Activated CD8-positive, alpha-beta memory T cell treated with anti-CD3 and anti-CD28 coated beads, Interleukin-2, amount 50 U/mL, for 4 hours (primary cell): ENCODE results near the gene BMPR2.
"Not testable (repeated sequence)": the region's sequence is repeated elsewhere in the genome, so short reads cannot be mapped to it uniquely, and the experiment has no call there.

Experiments
- DNase-seq: peaks from one replicate; pipeline ENCODE4 v3.0.0-alpha.2; 2020

Gene BMPR2

GRCh38 chr2:202455114-202455513, 79.0 kb downstream of the BMPR2 start:
- no peak for DNase-seq

GRCh38 chr2:202460119-202460518, 84.0 kb downstream of the BMPR2 start:
- DNase-seq = no peak

DNA sequence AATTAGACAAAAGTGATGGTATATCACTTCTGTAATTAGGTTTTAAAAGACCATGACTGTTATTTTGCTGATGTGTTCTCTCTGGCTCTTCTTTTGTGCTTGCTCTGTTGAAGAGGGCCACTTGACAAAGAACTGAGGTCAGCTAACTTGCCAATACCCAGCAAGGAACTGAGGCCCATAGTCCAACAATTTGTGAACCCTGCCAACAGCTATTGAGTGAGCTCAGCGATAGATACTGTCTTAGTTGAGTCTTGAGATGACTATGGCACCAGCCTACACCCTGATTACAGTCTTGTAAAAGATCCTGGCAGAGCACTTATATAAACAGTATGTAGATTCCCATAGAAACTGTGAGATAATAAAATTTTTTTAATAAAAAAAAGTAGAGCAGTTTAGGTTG, 103.0 kb downstream of the BMPR2 start:
- DNase-seq = no peak

GRCh38 chr2:202479610-202480009, 103.5 kb downstream of the BMPR2 start:
- DNase-seq = no peak

- no peak for DNase-seq
These were observed 110.2 kb downstream of the BMPR2 start for GRCh38 chr2:202486351-202486750.

DNA sequence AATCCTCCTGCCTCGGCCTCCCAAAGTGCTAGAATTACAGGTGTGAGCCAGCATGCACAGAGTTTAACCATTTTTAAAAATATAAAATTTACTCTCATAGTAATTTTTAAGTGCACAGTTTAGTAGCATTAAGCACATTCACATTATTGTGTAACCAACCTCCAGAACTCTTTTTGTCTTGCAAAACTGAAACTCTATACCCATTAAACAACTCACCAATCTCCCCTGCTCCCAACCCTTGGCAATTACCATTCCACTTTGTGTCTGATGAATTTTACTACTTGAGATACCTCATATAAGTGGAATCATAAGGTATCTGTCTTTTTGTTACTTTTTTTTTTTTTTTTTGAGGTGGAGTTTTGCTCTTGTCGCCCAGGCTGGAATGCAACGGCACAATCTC, 112.5 kb downstream of the BMPR2 start:
- DNase-seq = no peak

- DNase-seq = no peak
These were observed 114.4 kb downstream of the BMPR2 start for GRCh38 chr2:202490479-202490878.

DNA sequence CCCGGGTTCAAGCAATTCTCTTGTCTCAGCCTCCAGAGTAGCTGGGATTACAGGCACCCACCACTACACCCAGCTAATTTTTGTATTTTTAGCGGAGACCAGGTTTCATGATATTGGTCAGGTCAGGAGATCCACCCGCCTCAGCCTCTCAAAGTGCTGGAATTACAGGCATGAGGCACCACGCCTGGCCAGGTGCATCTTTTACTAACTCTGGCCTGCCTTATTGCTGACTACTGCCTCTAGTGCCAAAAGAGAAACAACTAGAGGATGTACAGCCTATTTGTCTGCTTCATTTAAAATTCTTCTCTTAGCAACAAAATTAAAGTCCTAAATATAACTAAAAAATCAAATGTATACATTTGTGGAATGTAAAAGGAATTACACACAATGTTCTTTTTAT, 115.4 kb downstream of the BMPR2 start:
- no peak for DNase-seq

DNA sequence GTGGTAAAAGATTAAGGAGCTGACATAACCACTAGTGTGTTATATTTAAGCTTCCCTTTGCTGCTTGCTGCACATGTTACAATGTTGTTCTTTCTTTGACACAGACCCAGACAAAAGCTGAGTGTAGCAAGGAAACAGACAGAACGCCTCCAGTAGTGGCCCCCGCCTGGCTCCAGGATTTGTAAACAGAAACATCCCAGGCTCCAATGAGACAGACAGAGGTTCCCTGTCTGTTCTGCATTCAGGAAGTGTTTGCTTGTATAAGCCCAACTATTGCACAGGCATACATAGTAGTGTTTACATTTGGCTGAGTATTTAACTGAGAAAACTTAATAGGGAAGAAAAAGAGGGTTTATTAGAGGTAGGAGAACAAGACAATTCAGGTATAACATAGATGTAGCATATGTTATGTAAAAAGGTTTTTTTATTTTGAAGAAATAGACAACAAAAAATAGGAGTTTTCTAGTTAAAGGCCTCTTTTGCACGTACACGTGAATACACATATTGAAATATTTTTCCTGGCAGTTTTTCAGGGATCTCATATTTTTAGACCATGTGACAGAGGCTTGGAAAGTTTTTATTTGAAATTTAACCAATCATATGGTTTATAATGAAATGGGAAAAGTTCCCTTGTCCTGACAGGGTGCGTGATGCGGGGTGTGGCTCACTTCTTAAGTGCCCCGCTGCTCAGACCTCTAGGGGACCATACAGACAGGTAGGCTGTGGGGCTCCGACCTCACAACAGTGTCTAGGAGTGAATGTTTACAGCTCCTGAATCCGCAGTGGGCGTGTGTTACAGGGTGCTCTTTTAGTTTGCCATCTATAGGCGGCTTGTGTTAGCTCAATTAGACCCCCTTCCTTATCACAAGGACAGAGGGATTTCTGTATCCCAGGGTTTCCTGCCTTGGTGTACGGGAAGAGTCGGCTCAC, 118.4 kb downstream of the BMPR2 start:
- DNase-seq = no peak

DNA sequence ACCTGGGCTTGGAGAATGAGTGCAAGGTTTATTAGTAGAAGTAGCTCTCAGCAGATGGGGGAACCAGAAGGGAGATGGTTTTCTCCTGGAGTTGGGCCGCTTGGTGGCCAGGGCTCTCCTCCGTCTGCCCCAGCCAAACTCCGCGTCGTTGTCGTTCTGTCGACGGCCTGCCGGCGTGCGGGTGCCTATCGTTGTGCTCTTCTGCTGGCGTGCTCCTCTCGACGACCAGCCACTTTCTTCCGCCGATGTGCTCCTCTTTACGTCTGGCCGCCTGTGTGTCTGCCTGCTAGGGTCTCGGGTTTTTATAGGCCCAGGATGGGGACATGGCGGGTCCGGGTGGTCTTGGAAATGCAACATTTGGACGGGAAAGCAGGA, 119.1 kb downstream of the BMPR2 start:
- DNase-seq = no peak

DNA sequence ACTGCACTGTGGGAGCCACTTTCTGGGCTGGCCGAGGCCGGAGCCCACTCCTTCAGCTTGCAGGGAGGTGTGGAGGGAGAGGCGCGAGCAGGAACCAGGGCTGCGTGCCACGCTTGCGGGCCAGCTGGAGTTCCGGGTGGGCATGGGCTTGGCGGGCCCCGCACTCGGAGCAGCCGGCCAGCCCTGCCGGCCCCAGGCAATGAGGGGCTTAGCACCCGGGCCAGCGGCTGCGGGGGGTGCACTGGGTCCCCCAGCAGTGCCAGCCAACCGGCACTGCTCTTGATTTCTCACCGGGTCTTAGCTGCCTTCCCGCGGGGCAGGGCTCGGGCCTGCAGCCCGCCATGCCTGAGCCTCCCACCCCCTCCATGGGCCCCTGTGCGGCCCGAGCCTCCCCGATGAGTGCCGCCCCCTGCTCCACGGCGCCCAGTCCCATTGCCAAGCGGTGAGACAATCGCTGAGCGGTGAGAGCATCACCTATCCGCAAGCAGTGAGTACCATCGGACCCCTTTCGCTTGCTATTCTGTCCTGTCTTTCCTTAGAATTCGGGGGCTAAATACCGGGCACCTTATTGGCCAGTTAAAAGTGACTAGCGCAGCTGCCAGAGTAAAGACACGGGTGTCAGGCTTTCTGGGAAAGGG, 120.8 kb downstream of the BMPR2 start:
- DNase-seq = not testable (repeated sequence)

GRCh38 chr2:202497473-202497866, 121.3 kb downstream of the BMPR2 start:
- not testable (repeated sequence) for DNase-seq

DNA sequence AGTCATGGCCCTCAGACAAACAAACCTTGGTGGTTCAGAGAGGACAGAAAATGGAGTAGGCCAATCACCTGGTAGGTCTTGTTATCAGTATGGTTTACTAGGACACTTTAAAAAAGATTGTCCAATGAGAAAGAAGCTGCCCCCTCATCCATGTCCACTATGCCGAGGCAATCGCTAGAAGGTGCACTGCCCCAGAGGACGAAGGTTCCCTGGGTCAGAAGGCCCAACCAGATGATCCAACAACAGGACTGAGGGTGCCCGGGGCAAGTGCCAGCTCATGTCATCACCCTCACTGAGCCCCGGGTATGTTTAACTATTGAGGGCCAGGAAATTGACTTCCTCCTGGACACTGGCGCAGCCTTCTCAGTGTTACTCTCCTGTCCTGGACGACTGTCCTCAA, 123.7 kb downstream of the BMPR2 start:
- DNase-seq = not testable (repeated sequence)

DNA sequence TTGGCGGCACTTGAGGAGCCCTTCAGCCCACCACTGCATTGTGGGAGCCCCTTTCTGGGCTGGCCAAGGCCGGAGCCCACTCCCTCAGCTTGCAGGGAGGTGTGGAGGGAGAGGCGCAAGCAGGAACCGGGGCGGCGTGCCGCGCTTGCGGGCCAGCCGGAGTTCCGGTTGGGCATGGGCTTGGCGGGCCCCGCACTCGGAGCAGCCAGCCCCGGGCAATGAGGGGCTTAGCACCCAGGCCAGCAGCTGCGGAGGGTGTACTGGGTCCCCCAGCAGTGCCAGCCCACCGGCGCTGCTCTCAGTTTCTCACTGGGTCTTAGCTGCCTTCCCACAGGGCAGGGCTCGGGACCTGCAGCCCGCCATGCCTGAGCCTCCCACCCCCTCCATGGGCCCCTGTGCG, 127.1 kb downstream of the BMPR2 start:
- DNase-seq = not testable (repeated sequence)

- no peak for DNase-seq
These were observed 132.6 kb downstream of the BMPR2 start for GRCh38 chr2:202508686-202509085.

- no peak for DNase-seq
These were observed 134.8 kb downstream of the BMPR2 start for GRCh38 chr2:202510911-202511310.

- DNase-seq = no peak
These were observed 136.0 kb downstream of the BMPR2 start for GRCh38 chr2:202512176-202512575.

- DNase-seq = no peak
These were observed 138.6 kb downstream of the BMPR2 start for GRCh38 chr2:202514732-202515131.

- no peak for DNase-seq
These were observed 143.3 kb downstream of the BMPR2 start for GRCh38 chr2:202519453-202519852.

DNA sequence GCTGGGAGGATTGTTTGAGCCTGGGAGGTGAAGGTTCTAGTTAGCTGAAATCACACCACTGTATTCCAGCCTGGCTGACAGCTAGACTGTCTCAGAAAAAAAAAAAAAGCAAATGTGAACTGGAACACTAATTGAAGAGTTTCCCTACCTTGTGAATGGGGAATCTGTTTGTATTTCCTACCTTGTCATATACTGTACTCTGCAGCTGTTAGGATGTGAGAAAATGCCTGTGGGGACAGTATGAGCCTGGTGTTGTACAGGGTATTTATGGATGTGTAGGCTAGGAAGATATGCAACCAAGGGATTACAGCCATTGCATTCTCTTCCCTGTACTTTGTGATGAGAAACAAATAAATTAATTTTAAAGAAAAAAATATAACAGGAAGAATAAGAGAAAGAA, 145.3 kb downstream of the BMPR2 start:
- no peak for DNase-seq

GRCh38 chr2:202529389-202529788, 153.3 kb downstream of the BMPR2 start:
- DNase-seq = no peak

- DNase-seq = no peak
These were observed 153.9 kb downstream of the BMPR2 start for GRCh38 chr2:202530038-202530437.

DNA sequence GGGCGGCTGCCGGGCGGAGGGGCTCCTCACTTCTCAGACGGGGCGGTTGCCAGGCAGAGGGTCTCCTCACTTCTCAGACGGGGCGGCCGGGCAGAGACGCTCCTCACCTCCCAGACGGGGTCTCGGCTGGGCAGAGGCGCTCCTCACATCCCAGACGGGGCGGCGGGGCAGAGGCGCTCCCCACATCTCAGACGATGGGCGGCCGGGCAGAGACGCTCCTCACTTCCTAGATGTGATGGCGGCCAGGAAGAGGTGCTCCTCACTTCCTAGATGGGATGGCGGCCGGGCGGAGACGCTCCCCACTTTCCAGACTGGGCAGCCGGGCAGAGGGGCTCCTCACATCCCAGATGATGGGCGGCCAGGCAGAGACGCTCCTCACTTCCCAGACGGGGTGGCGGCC, 159.2 kb downstream of the BMPR2 start:
- not testable (repeated sequence) for DNase-seq

GRCh38 chr2:202541137-202541536, 165.0 kb downstream of the BMPR2 start:
- DNase-seq = no peak
